GM21390 (cell line): Measurements from ENCODE around the gene DCAF8.

Experiments
- ATAC-seq: cut with Tn5 transposase; IDR thresholded peaks from one replicate; pipeline ENCODE4 v1.9.1; 2021; ENCODE audit not compliant: unreplicated experiment

DCAF8 gene

DNA sequence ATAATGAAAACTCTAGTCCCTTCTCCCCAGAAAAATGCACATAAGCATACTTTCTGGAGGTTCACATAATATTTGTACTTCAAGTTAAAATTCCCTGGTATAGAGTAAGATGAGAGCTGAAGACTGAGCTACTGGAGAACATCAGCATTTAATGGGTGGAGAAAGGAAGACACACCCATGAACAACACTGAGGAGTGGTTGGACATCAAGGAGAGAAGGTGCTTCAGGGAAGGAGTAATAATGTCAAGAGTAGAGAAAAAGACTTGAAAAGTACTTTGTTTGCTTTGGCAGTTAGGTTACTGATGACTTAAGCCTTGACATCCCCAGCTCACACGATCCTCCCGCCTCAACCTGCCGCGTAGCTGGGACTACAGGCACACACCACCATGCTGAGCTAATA, 35.3 kb downstream of the DCAF8 start:
- no peak for ATAC-seq

DNA sequence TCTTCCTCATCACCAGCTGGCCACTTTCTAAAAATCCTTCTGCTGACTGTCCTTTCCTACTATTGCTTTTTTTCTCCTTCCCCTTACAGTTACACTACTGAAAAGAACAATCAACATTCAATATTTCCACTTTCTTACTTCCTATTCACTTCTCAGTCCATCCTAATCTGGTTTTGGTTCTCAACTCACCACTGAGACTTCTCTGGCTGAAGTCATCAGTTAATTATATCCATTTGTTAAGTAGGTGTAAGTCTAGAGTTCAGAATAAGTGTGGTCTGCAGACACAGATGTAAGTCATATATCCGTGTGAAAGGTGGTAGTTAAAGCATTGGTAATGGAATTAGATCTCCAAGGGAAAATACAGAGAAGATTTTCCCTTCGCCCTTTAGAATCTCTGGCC, 35.7 kb downstream of the DCAF8 start:
- ATAC-seq: peak; percentile 73

DNA sequence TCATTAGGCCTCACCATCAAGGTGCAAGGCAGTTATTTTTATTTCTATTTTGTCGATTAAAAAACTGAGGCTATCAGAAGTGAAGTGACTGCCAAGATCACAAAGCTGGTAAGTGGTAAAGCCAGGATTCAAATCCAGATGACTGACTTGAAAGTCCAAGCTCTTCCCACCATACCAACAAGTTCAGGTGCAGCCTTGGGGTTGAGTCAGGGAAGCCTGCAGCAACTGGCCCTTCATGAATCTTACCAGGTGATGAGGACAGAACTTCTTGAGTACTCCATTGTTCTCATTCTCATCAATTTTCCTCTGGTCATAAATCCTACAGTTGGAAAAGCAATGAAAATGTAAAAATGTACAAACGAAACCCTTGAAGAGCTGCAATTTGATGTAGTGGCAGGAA, 37.0 kb downstream of the DCAF8 start:
- ATAC-seq: no peak

DNA sequence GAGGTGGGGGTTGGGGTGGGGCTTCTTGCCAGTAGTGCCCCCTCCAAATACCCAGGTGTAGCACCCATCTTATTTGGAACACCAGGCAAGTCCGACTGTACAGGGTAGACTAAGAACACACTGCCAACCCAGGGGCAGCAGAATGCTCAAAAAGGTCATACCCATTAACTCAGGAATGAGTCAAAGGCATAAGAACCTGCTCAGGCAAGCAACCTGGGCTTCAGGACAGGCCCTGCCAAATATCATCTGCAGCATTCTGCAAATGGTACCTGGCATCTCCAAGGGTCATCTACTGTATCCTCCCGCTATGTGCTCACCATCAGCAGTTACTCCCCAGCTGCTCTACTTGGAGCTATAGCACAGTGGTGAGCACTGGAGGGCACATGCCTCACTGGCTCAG, 37.7 kb downstream of the DCAF8 start:
- no peak for ATAC-seq

DNA sequence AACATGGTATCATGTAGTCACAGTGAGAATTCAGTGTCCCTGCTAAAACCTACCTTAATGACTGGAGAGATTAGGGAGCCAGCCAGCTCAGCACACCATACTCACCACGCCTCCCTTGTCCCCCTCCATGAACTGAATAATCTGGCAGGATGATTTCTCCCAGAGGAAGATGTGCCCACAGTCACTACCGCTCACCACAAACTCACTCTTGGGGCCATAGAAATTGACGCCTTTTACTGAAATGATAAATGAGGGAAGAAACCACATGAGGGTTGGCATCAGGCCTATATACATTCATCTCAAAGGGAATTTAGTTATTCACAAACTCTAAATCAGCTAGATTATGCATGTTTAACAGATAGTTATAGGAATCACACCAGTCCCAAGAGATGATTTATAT, 39.8 kb downstream of the DCAF8 start:
- no peak for ATAC-seq

DNA sequence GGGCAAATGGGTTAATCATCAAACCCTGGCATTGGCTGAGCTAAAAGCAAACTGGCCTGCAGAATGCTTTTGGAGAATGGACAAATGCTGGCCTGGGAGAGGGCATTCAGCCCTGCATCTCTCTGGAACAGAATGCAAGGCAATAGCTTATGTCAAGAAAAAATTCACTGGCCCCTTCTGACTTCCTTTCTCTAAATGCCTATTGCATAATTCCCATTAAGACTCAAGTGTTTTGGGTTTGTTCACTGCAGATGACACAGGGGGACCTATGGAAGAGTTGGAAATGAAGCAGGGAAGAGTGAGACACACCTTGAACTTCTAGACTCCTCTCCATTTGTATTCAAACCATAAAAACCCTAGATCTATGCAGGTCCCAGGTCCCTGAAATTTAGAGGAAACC, 41.3 kb downstream of the DCAF8 start:
- no peak for ATAC-seq

DNA sequence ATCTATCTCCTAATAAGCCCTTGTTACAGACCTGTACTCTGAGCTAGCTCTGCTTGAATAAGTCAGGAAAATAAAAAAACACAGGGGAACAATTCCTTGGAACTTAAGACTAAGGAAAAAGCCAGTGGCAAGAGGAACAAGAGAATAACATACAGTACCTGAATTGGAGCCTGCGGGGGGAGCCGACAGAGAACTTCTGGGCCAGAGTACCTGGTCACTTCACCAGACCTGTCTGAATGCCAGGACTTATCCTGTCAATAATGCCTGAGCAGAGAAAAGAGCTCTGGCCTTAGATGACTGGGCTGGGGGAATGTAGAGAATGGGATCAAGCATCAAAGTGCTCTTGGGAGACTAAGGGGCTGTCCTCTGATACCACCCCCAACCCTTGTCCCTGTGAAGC, 42.0 kb downstream of the DCAF8 start:
- no peak for ATAC-seq

DNA sequence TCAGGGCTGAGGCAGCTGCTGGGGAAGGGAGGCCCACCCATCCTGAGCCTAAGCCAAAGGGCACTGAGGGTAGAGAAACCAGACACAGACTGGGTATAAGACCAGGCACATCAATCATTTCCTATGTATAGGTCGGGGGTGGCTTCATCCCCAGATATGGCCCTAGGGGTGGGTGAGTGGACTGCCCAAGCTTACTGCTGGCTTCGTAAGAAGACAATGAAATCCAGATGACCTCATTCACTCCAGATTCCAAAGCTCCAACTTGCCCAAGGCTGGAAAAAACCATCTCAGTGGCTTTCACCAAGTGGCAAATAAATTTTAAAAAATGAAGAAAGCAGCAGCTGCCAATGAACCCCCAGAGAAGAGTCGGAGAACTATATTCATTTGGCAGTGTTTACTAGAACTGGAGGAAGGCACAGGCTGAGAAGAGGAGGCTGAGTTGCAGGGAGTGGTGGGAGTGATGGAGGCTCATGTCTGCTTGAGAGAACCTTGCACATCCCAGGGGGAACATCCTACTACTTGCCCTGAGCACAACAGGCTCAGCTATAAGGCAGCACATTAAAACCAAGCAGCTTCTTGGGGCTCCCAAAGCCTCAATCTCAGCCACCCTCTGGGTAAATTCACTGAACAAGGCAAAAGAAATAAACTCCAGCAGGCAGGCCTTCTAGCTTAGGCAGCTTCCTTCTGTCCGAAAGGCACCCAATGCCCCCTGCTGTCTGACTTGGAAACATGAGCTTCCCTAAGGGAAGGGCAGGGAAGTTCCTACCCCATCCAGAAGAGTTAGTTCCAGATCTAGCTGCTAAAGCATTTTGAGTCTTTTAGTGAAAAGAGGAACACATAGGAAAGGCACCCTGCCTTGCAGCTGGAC, 43.1 kb downstream of the DCAF8 start:
- no peak for ATAC-seq

DNA sequence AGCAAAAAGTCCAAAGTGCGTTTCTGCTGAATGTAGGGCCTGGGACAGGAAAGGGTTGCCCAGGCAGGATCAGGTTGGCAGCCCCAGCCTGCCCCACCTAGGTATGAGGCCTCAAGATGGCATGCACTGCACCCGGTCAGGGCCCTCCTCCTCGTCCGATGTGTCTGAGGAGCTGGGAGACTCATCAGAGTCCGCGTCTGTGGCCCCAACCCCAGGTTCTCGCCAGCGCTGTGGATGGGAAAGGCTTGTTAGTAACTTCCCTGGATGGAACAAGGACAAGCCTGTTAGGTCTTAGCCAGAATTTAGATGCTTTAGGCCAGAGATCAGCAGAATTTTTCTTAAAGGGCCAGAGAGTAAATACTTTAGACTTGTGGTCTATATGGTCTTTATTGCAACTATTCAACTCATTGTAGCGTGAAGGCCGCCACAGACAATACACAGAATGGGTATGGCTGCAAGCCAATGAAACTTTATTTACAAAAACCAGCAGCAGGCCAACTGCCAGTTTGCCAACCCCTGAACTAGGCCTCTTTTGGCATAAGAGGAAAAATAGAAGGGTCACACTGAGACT, 44.8 kb downstream of the DCAF8 start:
- no peak for ATAC-seq

DNA sequence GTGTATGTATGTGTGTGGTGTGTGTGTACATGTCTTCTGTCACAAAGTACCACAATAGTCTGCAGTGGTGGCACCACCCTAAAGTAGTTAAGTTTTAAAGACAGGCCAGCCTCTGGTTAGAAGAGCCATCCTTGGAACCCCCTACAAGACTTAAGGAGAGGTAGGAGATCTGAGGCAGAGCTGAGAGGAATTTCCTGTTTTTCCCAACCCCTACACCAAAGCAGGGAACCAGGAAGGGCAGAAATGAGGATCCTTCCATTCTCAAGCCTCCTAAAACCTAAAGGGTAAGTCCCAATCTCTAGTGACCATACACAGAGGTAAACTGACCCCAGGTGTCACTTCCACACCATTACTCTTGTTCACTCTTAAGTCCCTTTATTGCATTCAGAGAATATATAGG, 46.0 kb downstream of the DCAF8 start:
- no peak for ATAC-seq

DNA sequence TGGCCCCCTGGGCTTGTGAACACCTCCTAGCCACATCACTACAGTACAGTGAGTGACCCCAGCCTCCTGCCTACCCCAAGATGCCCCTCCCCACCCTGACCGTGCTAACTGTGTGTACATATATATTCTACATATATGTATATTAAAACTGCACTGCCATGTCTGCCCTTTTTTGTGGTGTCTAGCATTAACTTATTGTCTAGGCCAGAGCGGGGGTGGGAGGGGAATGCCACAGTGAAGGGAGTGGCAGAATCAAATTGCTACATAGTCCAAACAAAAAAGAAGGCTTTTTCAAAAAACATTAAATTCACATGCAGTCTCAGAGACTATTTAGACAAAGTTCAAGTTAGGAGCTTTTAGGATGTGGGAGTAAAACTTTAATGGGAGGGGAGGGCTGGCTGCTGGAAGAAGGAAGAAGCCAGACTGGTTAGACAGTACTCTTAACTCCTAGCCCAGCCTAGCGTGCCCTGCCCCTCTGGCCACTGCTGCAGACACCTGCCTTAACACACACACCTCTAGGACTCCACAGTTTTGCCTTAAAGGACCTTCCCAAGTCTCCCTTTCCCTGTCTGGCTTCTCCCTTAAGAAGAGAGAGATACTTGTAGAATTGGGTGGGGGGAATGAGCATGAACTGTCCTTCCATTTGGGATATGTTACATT, 47.7 kb downstream of the DCAF8 start:
- no peak for ATAC-seq

DNA sequence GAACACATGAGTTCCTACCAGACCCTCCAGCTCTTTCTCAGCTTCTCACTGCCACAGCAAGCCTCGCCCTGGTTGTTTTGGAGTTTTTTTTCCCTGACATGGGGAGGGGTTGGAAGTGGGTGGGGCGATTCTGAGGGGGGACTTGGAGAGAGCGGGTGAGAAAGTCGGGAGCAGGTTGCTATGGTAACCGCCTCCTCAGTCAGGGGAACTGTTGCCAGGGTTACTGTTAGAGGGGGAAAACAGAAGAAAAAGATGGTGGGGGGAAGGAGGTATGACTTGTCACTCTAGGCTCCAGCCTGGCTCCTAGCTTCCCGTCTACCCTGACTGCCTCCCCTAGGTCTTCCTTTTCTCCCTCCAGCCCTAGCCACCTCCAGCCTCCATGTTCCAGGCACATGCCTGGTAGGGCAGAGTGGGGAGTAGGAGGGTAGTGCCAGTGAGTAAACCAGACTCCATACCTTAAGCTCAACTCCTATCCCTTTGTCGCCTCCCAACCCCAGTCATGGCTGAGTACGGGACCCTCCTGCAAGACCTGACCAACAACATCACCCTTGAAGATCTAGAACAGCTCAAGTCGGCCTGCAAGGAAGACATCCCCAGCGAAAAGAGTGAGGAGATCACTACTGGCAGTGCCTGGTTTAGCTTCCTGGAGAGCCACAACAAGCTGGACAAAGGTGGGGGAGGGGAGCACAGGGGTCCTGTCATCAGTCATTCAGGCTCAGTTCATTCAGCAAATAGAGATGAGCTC, 51.1 kb downstream of the DCAF8 start:
- no peak for ATAC-seq

DNA sequence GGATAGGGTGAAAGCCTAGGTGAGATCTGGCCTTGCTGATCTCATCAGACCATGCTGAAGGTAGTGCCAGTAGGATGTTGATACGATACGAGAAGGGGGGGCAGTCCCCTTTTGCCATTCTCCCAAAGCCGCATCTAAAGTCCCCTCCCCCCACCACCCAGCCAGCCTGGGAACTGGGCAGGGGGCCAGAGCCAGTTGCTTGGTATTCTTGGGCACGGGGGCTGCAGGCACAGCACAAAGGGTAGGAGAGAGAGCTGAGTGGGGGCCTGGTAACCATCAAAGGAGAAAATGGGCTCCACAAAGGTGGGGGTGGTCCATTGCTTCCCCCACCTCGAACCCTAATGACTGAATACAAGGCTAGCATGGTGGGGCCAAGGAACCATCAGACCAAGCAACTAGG, 51.8 kb downstream of the DCAF8 start:
- no peak for ATAC-seq

DNA sequence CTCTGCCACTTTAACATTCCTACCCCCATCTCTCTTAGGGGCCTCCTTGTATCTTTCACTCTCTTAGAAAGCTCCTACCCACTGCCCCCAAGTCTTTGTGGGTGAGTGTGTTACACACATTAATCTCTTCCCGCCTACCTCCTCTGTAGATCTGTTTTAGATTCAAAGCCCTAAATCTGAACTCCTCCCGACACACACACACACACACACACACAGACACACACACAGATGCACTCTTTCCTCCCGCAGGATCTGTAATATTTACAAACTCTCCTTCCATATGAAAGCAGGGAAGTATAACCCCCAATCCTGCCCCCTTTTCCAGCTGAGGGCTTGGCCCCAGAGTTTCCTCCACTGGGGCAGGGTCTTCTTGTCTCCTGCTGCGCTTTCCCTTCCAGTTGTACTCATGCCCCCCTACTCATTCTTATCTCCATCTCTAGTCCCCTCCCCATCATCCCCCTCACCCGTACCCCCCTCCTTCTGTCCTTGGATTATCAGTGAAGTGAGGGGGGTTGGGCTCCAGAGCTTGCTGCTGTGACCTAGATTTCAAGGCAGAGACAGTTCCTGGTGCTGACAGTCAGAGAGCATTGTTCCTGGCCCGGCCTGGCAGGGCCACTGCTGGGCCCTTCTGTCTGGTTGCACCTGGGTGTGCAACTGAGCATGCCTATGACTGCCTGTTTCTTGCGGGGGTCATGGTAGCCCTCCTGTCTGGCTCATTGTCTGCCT, 52.9 kb downstream of the DCAF8 start:
- no peak for ATAC-seq

DNA sequence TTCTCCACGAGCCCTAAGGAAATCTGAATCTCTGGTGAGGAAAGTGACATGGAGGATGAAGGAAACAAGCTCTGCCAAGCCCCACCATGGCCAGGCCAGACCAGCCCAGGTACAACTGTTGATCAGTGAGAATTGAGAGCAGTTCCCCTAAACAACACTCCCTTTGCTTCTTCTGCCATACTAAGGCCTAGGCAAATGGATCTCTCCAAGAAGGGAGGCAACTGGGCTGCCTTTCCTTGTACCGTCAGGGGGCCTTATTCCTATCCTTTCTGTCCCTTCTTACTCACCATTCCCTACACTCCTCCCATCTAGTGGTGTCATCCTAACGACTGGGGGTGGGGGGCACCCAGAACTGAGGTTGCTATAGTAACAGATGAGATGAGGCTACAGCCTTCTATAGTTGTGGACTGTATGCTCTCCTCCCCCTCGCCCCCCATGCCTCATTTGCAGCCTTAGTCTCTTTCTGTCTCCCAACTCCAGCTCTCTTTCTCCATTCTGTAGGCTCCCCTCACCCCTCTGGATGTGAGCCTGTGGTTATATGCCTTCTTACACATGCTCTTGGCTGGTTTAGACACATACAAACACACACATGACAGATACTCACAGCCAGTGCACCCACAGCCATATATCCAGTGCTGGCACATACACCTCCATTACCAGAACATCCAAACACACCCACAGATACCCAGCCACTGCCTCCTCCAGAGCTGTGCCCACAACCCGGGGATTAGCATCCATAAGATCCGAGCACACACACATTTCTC, 53.6 kb downstream of the DCAF8 start:
- ATAC-seq: no peak

DNA sequence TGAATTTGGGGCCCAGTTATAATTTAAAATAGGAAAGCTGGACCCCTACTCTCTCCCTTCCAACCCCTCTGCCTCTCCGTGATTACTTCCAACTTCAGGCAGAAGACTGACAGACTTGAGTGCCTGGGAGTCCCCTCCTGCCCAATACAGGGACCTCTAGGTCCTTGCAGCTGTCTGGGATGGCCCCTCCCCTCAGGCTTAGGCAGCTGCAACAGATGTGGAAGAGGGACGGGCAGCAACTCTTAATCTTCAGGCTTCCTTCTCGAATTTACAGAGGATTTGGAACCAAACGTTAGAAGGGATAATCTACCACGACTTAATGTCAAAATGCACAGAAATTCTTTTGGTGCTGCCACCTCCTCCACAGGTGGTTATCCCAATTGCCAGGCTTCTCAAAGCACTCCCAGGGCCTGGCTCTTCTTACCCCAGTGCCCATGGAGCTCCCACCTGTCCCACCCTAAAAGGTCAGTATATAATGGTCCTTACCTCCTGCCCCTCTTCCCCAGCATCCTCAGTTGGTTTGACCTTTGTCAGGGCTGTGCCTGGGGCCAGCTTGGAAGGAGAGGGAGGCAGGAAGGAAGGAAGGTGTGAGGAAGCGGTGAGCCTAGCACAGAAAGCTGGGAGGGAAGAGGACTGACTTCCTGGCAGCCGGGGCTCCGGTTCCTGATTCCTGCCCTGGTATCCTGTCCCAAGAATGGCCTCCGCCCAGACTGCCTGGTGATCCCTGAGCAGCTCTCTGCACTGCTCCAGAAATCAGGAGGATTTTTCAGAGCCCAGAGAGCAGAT, 54.4 kb downstream of the DCAF8 start:
- ATAC-seq: no peak

DNA sequence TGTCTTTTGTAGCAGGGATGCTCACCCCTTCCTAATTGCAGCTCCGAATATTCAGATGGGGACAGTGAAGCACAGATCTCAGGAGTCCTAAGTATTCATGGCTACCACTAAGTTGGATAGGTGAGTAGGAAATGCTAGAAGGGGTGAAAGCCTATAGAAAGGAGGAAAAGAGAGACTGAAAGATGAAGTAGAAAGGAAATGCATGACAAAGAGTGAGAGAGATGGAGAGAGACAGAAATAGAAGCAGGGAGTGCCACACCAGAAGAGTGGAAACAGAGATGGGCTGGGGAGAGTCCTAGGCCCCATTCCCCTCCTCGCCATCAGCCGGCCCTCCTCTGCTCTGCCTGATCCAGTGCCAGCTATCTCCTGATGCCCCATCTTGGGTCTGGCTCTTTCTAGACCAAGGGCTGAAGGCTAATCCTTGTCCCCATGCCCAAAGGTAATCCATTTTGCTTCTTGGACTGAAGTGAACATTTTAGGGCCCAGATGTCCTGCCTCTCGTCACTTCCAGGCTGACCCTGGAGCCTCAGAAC, 55.2 kb downstream of the DCAF8 start:
- no peak for ATAC-seq

DNA sequence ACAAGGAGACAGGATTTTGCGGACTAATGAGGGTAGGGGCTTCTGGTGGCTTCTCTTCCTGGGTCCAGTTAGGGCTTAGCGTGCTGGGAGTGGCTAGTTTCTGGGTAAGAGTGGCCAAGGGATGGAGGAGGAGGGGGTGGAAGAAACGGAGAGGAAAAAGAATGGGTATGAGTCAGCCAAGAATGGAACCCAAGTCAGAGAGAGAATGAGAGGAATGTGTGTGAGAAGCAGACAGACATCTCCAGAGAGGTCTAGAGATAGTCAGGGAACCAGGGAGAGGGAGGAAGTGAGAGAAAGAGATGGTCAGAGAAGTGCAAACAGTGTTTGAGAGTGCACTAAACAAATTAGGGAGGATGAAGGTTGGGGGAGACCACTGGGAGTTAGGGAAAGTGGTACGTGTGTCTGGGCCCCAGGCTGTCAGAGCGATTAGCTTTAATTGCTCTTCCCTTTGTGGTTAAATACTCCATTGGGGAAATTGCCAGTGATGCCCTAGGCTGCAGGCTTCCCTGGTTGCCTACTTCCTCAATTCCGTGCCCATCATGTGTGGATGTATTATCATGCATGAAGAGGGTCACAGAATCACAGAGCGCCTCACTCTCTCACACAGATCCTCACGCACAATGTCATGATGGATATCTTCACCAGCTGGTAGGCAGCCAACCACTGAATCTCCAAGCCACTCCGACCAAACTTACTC, 55.8 kb downstream of the DCAF8 start:
- ATAC-seq: no peak

DNA sequence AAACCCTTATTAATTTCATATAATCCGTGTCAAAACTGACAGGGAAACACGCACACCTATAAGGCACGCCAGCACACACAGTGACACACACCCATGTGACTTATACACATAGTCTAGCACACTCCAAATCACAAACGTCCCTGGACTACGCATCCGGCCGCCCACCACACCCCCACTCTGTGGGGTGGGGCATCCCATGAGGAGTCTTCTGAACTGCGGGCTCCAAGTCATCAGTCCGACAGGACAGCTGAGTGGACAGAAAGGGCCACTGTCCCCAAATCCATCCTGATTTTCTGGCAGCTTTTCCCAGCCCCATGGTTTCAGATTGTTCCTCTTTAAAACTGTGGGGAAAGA, 56.3 kb downstream of the DCAF8 start:
- peak; percentile 42 for ATAC-seq
